C4-2B (cell line): ENCODE measurements around the gene PRKCA.
"Not testable (repeated sequence)": the region's sequence is repeated elsewhere in the genome, so short reads cannot be mapped to it uniquely, and the experiment has no call there.

ENCODE experiments used
- H3K27ac ChIP-seq: fragments of 450-650 bp; 2 replicates; pipeline ENCODE4 v1.5.1; 2017
- ZFX ChIP-seq: fragments of 450-650 bp; IDR thresholded peaks from 2 replicates; pipeline ENCODE4 v1.6.1; 2017
- TF ChIP-seq, protein P1 (sequence below): fragments of 450-650 bp; conservative IDR thresholded peaks from 2 replicates; pipeline ENCODE4 v1.5.1; 2017; ENCODE audit warnings: mild to moderate bottlenecking

The PRKCA gene

DNA sequence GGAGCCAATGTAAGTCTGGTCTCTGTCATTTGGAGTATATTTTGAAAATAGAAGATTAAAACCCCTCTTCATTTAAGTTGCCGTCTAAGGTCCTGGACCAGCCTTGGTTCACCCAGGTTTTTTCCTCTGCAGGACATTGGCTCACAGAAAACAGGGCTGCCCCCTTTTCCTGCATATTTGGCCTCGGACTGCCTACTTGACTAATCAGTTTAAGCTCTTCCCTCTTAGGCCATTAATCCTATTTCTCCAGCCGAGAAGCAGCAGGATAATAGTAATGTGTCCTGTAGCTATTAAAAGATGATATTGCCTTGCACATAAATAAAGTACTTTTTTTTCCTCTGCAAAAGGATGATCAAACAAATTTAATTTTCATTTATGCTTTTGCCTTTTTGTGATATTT is 52.1 kb downstream of the PRKCA start:
- TF ChIP-seq, protein P1, sequence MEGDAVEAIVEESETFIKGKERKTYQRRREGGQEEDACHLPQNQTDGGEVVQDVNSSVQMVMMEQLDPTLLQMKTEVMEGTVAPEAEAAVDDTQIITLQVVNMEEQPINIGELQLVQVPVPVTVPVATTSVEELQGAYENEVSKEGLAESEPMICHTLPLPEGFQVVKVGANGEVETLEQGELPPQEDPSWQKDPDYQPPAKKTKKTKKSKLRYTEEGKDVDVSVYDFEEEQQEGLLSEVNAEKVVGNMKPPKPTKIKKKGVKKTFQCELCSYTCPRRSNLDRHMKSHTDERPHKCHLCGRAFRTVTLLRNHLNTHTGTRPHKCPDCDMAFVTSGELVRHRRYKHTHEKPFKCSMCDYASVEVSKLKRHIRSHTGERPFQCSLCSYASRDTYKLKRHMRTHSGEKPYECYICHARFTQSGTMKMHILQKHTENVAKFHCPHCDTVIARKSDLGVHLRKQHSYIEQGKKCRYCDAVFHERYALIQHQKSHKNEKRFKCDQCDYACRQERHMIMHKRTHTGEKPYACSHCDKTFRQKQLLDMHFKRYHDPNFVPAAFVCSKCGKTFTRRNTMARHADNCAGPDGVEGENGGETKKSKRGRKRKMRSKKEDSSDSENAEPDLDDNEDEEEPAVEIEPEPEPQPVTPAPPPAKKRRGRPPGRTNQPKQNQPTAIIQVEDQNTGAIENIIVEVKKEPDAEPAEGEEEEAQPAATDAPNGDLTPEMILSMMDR = no peak
- TF ChIP-seq ZFX = no peak
- no peak overlapping the region for H3K27ac ChIP-seq

DNA sequence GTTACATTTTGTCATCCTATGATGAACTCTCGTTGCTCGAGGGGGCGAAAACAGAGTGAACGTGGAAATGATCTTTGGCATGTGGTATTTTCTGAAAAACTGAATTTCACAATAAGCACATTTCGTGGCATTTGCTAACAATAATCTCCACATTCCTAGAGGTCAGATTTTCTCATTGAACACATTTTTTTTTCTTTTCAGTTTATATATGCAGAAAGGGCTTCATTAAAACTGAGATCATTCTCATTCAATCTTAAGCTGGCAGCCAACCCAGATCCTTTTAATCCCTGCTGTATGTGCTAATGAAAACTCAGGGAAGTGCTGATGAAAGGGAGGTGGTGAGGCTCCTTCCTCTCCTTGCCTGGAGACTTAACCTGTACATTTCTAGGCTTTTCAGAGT is 52.6 kb downstream of the PRKCA start:
- H3K27ac ChIP-seq = no peak overlapping the region
- TF ChIP-seq, protein P1 = no peak
- no peak for TF ChIP-seq ZFX

DNA sequence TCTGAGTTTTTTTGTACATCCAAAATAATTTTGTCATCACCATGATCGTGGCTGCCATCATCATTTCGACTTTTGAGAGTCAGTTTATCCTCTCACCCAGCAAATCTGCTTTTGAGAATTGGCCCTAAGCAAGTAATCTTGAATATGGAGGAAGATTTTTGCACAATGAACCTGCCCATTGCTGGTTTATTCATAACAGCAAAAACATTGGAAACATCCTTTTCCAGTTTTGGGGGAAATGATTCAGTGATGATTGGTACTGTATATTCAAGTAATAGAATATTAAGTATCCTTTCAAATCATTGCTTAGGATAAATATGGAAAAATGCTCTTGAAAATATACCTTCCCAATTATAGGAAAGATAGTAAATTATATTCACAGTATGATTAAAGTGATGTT is 53.1 kb downstream of the PRKCA start:
- no peak for TF ChIP-seq ZFX
- TF ChIP-seq, protein P1 = no peak
- no peak overlapping the region for H3K27ac ChIP-seq

DNA sequence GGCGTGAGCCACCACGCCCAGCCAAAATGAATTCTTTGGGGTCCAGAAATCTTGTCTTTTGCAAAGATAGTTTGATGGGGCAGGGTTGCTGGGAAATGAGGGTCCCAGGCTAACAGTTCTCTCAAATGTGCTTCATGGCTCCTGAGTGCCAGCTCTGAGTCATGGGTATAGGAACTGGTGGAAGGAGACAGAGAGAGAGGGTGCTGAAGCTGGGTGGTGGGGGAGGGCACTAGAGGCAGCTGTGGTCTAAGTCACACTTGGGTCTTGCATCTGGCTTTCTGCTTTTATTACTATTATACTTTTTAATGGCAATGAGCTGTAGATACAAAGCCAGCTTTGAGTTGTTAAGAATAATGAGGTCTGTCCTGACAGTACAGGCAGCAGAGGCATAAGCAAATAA is 54.6 kb downstream of the PRKCA start:
- H3K27ac ChIP-seq = no peak overlapping the region
- TF ChIP-seq ZFX = no peak
- TF ChIP-seq, protein P1 = no peak

DNA sequence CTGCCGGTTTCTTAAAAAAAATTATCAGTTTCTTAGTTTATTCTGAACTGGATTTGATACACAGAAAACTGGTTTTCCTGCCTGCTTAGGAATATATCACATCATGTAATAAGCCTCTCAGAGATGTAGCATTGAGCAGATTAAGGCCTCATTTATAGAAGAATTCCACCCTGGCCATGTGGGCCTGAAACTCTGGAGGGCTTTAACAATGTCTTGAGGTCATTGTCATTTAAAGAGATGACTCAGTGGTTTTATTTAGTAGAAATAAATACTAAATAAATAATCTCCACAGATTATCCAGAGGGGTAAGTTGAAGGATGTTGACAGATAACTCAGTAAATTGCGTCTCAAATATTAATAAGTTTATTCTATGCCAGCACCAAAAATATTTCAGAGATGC is 56.9 kb downstream of the PRKCA start:
- H3K27ac ChIP-seq = no peak overlapping the region
- TF ChIP-seq, protein P1 = no peak
- no peak for TF ChIP-seq ZFX

DNA sequence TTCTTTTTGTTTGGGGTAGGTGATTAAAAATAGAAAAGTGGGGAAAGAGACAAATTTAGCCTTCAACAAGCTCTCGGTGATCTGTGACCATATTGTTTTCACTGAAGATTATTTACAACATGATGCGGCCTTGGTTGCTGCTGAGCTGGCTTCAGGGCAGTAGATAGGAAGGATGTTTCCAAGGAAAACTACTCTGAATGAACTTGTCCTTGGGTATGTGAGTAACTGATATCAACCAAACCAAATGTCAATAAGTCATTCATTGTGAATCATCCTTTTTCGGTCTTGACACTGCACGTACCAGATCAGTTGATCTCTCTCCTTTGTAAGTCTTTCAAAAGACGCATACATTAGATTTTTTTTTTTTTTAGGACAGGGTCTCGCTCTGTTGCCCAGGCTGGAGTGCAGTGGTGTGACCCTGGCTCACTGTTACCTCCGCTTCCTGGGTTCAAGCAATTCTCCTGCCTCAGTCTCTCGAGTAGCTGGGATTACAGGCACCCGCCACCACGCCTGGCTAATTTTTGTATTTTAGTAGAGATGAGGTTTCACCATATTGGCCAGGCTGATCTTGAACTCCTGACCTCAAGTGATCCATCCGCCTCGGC is 58.6 kb downstream of the PRKCA start:
- H3K27ac ChIP-seq = not testable (repeated sequence)

DNA sequence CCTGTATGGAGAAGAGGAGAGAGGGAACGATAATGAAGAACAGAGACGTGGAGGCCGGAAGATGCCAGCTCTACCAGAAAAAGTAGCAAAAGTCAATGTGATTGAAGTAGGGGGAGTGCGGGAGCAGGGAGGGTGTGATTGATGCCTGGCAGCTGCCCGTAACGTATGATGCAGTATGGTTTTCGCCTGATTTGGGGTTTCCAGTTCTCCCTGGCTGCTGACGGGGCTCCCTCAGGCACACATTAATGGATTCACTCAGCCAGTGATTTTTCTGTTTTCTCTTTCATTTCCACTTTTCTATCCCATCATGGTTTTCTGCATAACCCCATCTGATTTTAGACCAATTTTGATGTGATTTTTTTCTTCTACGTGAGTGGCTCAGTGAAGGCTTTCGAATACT is 62.1 kb downstream of the PRKCA start:
- TF ChIP-seq, protein P1 = no peak
- no peak for TF ChIP-seq ZFX
- H3K27ac ChIP-seq = no peak overlapping the region

DNA sequence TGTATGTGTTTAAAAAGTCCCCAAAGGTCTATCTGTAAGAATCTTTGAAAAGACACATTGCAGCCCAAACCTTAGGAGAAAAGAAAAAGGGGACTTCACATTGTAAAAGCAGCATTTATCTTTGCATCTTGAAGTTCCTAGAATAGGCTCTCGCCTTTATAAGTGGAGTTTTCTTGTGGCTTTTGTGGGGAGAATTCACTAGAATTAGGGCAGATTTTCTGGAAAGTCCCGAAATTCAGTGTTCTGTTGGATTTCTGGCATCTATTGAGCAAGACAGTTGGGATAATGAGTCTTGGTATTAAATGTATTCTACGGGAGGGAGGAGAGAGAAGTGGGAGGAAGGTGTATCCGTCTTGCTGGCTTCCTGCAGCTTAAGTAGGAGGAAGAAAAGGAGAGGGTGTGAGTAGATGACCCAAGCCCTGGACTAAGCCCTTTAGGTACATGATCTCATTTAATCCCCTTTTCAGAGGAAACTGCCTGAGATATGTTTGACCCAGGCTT is 62.6 kb downstream of the PRKCA start:
- H3K27ac ChIP-seq = no peak overlapping the region
- no peak for TF ChIP-seq ZFX
- TF ChIP-seq, protein P1 = no peak
